GM10248 (cell line): Measurements from ENCODE around the gene ZBED3.
"Not testable (repeated sequence)": the region's sequence is repeated elsewhere in the genome, so short reads cannot be mapped to it uniquely, and the experiment has no call there.

Experiments used
- CTCF ChIA-PET: fragments of 300-600 bp; sonication (Branson Sonifier 250); formaldehyde crosslinking; extraction: SDS; loops from one replicate; lab custom pipeline; 2021; ENCODE audit warnings: antibody characterized with exemption; lab: Yijun Ruan, JAX
- POLR2A ChIA-PET: fragments of 350-650 bp; sonication (Branson Sonifier 250); formaldehyde crosslinking; extraction: SDS; loops from one replicate; lab custom pipeline; 2020; ENCODE audit warnings: antibody characterized with exemption; lab: Yijun Ruan, JAX
- DNase-seq: peaks from one replicate; pipeline ENCODE4 v3.0.0; 2012; ENCODE audit errors: extremely low spot score
- CTCF ChIP-seq: IDR thresholded peaks from 2 replicates; pipeline ENCODE4 v1.5.1; 2012; ENCODE audit warnings: mild to moderate bottlenecking, low read depth; ENCODE audit errors: extremely low read depth, missing control alignments, control extremely low read depth

Gene ZBED3

GRCh38 chr5:77080905-77081304 lies 6.2 kb downstream of the ZBED3 start:
- POLR2A ChIA-PET = no interaction called here
- no peak for DNase-seq
- TF ChIP-seq CTCF = no peak
- CTCF ChIA-PET = interaction anchor here (1.0 kb wide), 1 partner anchor 9 kb away, joined by 4 read pairs; no protein-coding TSS in a partner anchor

- CTCF ChIA-PET = interaction anchor here (1.0 kb wide), 1 partner anchor 9 kb away, joined by 4 read pairs; no protein-coding TSS in a partner anchor
- DNase-seq, POLR2A ChIA-PET: not testable (repeated sequence)
These were observed 6.6 kb downstream of the ZBED3 start for GRCh38 chr5:77080479-77080878.

- TF ChIP-seq CTCF = no peak
- POLR2A ChIA-PET = no interaction called here
- CTCF ChIA-PET = interaction anchor here (0.7 to 3.6 kb wide), 33 partner anchors 10 to 529 kb away, joined by 3 to 51 read pairs (median 4); partner anchors contain the start of genes AGGF1 and ZBED3
- DNase-seq = no peak
These were observed 9.3 kb downstream of the ZBED3 start for GRCh38 chr5:77077829-77078176.

- TF ChIP-seq CTCF = peak; percentile 87
- ChIA-PET CTCF (interaction anchor here (0.7 to 3.6 kb wide), 33 partner anchors 10 to 529 kb away, joined by 3 to 51 read pairs (median 4); partner anchors contain the start of genes AGGF1 and ZBED3), POLR2A (no interaction called here)
These were observed 9.9 kb downstream of the ZBED3 start for GRCh38 chr5:77076961-77077828.

GRCh38 chr5:77074745-77075144 lies 12.3 kb downstream of the ZBED3 start:
- ChIA-PET POLR2A (no interaction called here), CTCF (interaction anchor here (1.5 kb wide), 1 partner anchor 8 kb away, joined by 4 read pairs; no protein-coding TSS in a partner anchor)
- TF ChIP-seq CTCF = no peak
- DNase-seq = no peak

More at GRCh38 chr5:77076961-77077828, 9.9 kb downstream of the ZBED3 start:
- peak; percentile 87 for DNase-seq

GRCh38 chr5:77073667-77074066 lies 13.4 kb downstream of the ZBED3 start:
- no peak for DNase-seq
- ChIA-PET POLR2A (no interaction called here), CTCF (interaction anchor here (1.5 kb wide), 1 partner anchor 9 kb away, joined by 4 read pairs; no protein-coding TSS in a partner anchor)
- no peak for TF ChIP-seq CTCF
